Chondrocyte (in vitro differentiated cells): ENCODE measurements around the gene GIPC2. TPM values are rescaled to one million over a fixed set of nuclear protein-coding genes. Genes with fewer than 3 reads are reported as not detected.

Experiments used
- DNase-seq: peaks from one replicate; pipeline ENCODE4 v3.0.0; 2021; ENCODE audit warnings: mixed read lengths, low spot score
- H3K27ac Mint-ChIP-seq: one replicate; pipeline ENCODE4 v1.8.0; 2021; ENCODE audit warnings: mild to moderate bottlenecking, moderate library complexity, mixed read lengths; ENCODE audit not compliant: unreplicated experiment
- H3K27me3 Mint-ChIP-seq: 2 replicates; pipeline ENCODE4 v1.8.0; 2021; ENCODE audit warnings: low read depth, mixed read lengths
- H3K36me3 Mint-ChIP-seq: 2 replicates; pipeline ENCODE4 v1.8.0; 2021; ENCODE audit warnings: low read depth, mixed read lengths
- H3K4me1 Mint-ChIP-seq: 2 replicates; pipeline ENCODE4 v1.8.0; 2021; ENCODE audit warnings: low read depth, mild to moderate bottlenecking, mixed read lengths
- H3K4me3 Mint-ChIP-seq: one replicate; pipeline ENCODE4 v1.8.0; 2021; ENCODE audit warnings: mild to moderate bottlenecking, moderate library complexity, mixed read lengths; ENCODE audit not compliant: unreplicated experiment
- H3K9me3 Mint-ChIP-seq: 2 replicates; pipeline ENCODE4 v1.8.0; 2021; ENCODE audit warnings: low read depth, mixed read lengths
- CTCF ChIP-seq: fragments of 200-600 bp; sonication (generic); IDR thresholded peaks from 2 replicates; pipeline ENCODE4 v1.5.0; 2021; ENCODE audit warnings: antibody characterized with exemption, mild to moderate bottlenecking, moderate library complexity
- total RNA-seq: library from RNA; stranded (reverse); gene quantifications from 3 replicates; pipeline ENCODE4 v1.2.1, GENCODE V29; 2021

The GIPC2 gene
- total RNA-seq, 1 donor from 2014 or later, result 0.15 TPM

- Mint-ChIP-seq H3K4me3 (no peak overlapping the region), H3K27ac (no peak overlapping the region), H3K4me1 (no peaks in the 10 kb centered on the region), H3K27me3 (no peaks in the 10 kb centered on the region), H3K36me3 (no peaks in the 10 kb centered on the region), H3K9me3 (no peaks in the 10 kb centered on the region)
- no peak for TF ChIP-seq CTCF
- no peak for DNase-seq
Observed at GRCh38 chr1:78029793-78030192, 16.0 kb upstream of the GIPC2 start.

- Mint-ChIP-seq H3K4me1 (peaks cover 3% of the 10 kb centered on the region), H3K27ac (no peak overlapping the region)
- no peak for DNase-seq
Observed at GRCh38 chr1:78032996-78033796, 12.6 kb upstream of the GIPC2 start.

GRCh38 chr1:78033797-78034172, 12.0 kb upstream of the GIPC2 start:
- no peak overlapping the region for H3K27ac Mint-ChIP-seq
- H3K36me3 Mint-ChIP-seq, result no peaks in the 10 kb centered on the region
- no peak overlapping the region for H3K4me3 Mint-ChIP-seq
- DNase-seq, result no peak
- peaks cover 7% of the 10 kb centered on the region for H3K4me1 Mint-ChIP-seq
- no peaks in the 10 kb centered on the region for H3K27me3 Mint-ChIP-seq
- TF ChIP-seq CTCF, result no peak
- H3K9me3 Mint-ChIP-seq, result no peaks in the 10 kb centered on the region

More at GRCh38 chr1:78032996-78033796, 12.6 kb upstream of the GIPC2 start:
- no peaks in the 10 kb centered on the region for H3K36me3 Mint-ChIP-seq
- TF ChIP-seq CTCF, result no peak
- no peaks in the 10 kb centered on the region for H3K9me3 Mint-ChIP-seq
- H3K27me3 Mint-ChIP-seq, result no peaks in the 10 kb centered on the region
- H3K4me3 Mint-ChIP-seq, result no peak overlapping the region

GRCh38 chr1:78035121-78035520, 10.6 kb upstream of the GIPC2 start:
- no peak overlapping the region for H3K27ac Mint-ChIP-seq
- peaks cover 7% of the 10 kb centered on the region for H3K4me1 Mint-ChIP-seq
- DNase-seq, result no peak
- H3K36me3 Mint-ChIP-seq, result no peaks in the 10 kb centered on the region
- no peaks in the 10 kb centered on the region for H3K9me3 Mint-ChIP-seq
- H3K27me3 Mint-ChIP-seq, result no peaks in the 10 kb centered on the region
- no peak for TF ChIP-seq CTCF
- no peak overlapping the region for H3K4me3 Mint-ChIP-seq

- H3K4me3 Mint-ChIP-seq, result no peak overlapping the region
- H3K27ac Mint-ChIP-seq, result no peak overlapping the region
- no peak for TF ChIP-seq CTCF
Observed at GRCh38 chr1:78036450-78036849, 9.3 kb upstream of the GIPC2 start.

More at GRCh38 chr1:78036450-78036849, 9.3 kb upstream of the GIPC2 start:
- Mint-ChIP-seq H3K36me3 (no peaks in the 10 kb centered on the region), H3K9me3 (no peaks in the 10 kb centered on the region), H3K4me1 (peaks cover 7% of the 10 kb centered on the region), H3K27me3 (no peaks in the 10 kb centered on the region)
- DNase-seq, result no peak
